ENCODE measurements around the gene YIF1B. TPM values are rescaled to one million over a fixed set of nuclear protein-coding genes. Genes with fewer than 3 reads are reported as not detected.

Gene YIF1B
- total RNA-seq, 1 donor from 2014 or later, result 36.5 TPM

GRCh38 chr19:38335949-38336637 is 20.3 kb upstream of the YIF1B start:
- peak; percentile 97 for DNase-seq (ENCODE audit: low spot score)

GRCh38 chr19:38333245-38333644 is 17.5 kb upstream of the YIF1B start:
- DNase-seq (ENCODE audit: low spot score), result no peak

GRCh38 chr19:38331728-38332127 is 16.0 kb upstream of the YIF1B start:
- DNase-seq (ENCODE audit: low spot score), result no peak

- DNase-seq (ENCODE audit: low spot score), result no peak
Measured at GRCh38 chr19:38329651-38330050, 13.9 kb upstream of the YIF1B start.

GRCh38 chr19:38326591-38326990 is 10.8 kb upstream of the YIF1B start:
- DNase-seq (ENCODE audit: low spot score), result no peak

GRCh38 chr19:38324431-38324830 is 8.7 kb upstream of the YIF1B start:
- no peak for DNase-seq (ENCODE audit: low spot score)

GRCh38 chr19:38323291-38323690 is 7.5 kb upstream of the YIF1B start:
- DNase-seq (ENCODE audit: low spot score), result no peak

- no peak for DNase-seq (ENCODE audit: low spot score)
Measured at GRCh38 chr19:38321646-38322196, 6.0 kb upstream of the YIF1B start.

- no peak for DNase-seq (ENCODE audit: low spot score)
Measured at GRCh38 chr19:38320969-38321339, 5.2 kb upstream of the YIF1B start.

GRCh38 chr19:38319421-38320258 is 3.9 kb upstream of the YIF1B start, which contains the start of gene KCNK6:
Gene KCNK6, plus strand, starts transcription at chr19:38319845. Its CDS starts 106 bp downstream, at chr19:38319951.
- DNase-seq (ENCODE audit: low spot score), result no peak

- no peak for DNase-seq (ENCODE audit: low spot score)
Measured at GRCh38 chr19:38318660-38319059, 2.9 kb upstream of the YIF1B start.

- no peak for DNase-seq (ENCODE audit: low spot score)
Measured at GRCh38 chr19:38317104-38317612, 1.4 kb upstream of the YIF1B start.

- no peak for DNase-seq (ENCODE audit: low spot score)
Measured at GRCh38 chr19:38316477-38317067, 825 bp upstream of the YIF1B start.

GRCh38 chr19:38310986-38311385 is 4.8 kb downstream of the YIF1B start:
- DNase-seq (ENCODE audit: low spot score), result no peak

- no peak for DNase-seq (ENCODE audit: low spot score)
Measured at GRCh38 chr19:38310279-38310670, 5.5 kb downstream of the YIF1B start.

GRCh38 chr19:38309615-38310278 is 6.0 kb downstream of the YIF1B start:
- DNase-seq (ENCODE audit: low spot score), result no peak

- DNase-seq (ENCODE audit: low spot score), result no peak
Measured at GRCh38 chr19:38308926-38309614, 6.7 kb downstream of the YIF1B start.

GRCh38 chr19:38308006-38308766 is 7.6 kb downstream of the YIF1B start:
- DNase-seq (ENCODE audit: low spot score), result no peak

- DNase-seq (ENCODE audit: low spot score), result no peak
Measured at GRCh38 chr19:38307597-38307996, 8.2 kb downstream of the YIF1B start.

GRCh38 chr19:38307076-38307475 is 8.7 kb downstream of the YIF1B start:
- no peak for DNase-seq (ENCODE audit: low spot score)
